ENCODE data around the gene NRARP.

NRARP gene

DNA sequence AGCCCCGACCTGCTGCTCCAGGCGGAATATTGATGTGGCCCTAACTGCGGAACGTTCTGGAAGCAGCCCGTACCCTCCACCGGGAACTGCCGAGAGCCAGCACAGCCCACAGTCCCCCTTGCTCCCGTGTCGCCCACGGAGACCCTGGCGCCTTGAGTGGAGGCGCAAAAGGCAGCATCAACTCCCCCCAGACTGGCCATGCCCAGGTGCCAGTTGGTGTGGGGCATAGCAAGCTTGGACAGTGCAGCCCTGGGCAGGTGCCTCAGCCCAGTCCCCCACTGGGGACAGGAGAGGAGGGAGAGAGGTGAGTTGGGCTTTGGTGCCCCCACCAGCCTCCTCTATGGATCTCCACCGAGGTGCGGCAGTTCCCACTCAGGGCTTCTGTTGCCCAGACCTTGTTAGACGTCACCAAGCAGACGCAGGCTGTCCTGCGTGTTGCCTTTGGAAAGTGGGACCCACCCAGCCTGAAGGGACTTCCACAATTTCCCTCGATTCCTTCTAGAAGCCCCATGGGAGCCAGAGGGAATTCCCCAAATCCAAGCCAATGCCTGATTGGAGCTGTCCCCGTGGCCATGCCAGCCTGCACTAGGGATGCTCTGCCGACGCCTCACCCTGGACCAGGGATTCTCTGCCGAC is 19.8 kb upstream of the NRARP start:
- DNase-seq (ENCODE audit: low spot score) = no peak

DNA sequence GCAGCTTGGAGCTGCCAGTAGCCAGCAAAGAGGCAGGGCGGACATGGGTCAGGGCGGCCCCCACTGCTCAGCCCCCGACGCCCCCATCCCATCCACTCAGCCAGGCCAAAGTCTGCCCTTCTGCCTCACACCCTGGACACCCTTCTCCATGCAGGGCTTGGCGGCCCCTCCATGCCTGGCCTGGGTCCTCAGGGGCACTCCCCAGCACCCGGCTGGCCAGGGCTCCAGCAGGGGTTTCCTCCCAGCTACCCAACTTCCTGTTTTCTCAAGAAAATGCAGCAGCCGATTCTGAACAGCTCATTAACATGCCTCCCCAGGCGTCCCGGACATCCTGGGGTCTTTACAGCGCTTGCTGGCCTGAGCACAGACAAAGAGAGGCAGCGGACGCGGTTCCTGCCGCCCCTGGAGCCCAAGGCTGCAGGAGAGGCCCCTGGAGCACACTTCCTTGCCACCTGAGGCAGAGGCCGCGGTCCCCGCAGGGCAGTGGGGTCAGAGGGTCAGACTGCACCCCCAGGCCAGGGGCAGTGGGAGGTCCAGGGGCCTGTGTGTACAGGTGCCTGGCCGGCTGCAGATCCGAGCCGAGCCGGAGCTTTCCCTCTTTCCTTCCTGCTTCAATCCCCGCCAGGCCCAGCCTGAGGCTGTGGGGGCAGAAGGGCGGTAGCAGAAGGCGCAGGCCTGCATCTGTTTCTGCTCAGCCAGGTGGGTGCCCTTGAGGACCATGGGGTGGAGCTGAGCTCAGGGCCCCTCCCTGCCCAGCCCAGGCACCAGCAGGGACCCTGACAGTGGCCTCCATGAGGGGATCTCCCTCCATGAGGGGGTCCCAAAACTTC is 18.7 kb upstream of the NRARP start:
- no peak for DNase-seq (ENCODE audit: low spot score)

DNA sequence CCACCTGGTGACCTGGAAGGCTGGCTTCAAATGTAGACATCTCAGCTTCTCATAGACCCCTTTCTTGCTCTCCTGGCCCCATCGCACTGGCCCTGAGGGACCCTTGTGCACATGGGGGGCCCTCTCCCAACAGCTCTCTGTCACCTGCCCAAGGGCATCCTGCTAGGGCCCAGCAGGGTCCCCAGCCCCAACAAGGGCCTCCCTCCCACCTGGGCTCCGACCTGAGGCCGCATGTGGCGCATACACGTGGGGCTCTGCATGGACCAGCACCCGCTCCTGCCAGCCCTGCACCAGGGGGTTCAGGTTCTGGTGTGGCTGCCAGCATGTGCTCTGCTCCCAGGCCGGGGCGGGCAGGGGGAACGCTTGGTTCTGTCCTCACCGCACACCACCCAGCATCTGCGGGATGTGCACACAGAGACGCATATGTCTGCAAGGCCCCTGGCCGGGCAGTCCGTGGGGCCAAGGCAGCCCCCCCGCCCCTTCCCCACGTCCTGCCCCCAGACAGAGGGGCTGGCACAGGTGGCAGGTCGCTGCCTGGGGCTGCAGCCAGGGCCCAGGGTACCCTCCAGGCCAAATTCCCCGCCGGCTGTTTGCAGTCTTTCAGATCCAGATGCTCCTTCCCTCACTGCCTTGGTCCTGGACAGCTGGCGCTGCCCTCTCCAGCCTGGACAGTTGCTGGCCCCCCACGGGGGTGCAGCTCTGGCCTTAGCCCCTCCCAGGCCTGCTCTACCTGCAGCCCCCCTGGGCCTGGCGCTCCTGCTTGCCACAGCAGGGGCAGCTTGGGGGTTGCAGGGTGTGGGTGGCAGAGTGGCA is 17.9 kb upstream of the NRARP start:
- no peak for DNase-seq (ENCODE audit: low spot score)

DNA sequence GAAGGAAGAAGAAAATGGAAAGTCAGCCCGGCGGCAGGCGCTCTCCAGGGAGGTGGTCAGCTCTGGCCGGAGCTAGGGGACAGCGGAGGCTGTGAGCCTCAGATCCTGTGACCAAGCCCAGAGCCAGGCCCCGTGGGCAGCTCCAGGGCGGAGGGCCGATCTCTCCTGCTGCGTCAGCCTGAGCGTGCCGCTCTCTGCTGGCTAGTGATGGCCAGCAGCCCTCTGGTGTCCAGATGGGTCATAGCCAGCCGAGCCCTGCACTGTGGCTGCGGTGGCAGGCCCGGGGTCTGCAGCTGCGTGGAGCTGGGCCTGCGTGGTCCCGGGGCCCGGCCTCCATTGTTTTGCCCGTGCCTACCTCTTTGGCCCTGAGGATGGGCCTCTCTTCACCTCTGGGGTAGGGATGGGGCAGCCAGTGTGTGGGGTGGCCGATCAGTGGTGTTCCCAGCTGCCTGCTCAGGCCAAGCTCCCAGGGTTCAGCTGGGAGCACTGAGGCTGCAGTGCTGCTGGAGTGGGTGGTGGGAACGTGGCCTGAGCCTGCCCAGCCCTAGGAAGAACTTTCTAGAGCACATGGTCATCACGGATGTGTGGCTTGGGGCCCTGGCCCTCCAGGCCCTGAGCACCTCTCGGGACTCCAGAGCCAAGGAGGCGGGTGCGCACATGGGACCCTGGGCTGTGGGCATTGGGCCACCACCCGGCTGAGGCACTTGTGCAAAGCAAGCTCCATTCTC is 17.1 kb upstream of the NRARP start:
- DNase-seq (ENCODE audit: low spot score) = no peak

DNA sequence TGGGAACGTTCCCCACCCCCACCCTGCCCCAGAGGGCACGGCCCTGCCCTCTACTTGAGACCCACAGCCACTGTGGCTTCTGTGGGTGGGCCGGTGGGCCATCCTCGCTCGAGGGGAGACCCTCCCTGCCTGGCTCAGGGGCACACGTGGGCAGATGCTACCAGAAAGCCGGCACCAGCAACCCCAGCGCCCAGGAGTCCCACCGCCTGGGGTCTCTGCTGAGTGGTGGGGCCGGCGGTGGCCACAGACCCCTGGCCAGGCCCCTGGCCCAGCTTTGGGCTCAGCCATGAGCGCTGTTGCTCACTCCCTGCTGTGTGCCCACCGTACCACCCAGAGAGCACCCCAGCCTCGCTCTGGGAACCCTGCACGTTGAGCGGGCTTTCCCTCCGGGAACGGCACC is 16.5 kb upstream of the NRARP start:
- DNase-seq (ENCODE audit: low spot score) = no peak

DNA sequence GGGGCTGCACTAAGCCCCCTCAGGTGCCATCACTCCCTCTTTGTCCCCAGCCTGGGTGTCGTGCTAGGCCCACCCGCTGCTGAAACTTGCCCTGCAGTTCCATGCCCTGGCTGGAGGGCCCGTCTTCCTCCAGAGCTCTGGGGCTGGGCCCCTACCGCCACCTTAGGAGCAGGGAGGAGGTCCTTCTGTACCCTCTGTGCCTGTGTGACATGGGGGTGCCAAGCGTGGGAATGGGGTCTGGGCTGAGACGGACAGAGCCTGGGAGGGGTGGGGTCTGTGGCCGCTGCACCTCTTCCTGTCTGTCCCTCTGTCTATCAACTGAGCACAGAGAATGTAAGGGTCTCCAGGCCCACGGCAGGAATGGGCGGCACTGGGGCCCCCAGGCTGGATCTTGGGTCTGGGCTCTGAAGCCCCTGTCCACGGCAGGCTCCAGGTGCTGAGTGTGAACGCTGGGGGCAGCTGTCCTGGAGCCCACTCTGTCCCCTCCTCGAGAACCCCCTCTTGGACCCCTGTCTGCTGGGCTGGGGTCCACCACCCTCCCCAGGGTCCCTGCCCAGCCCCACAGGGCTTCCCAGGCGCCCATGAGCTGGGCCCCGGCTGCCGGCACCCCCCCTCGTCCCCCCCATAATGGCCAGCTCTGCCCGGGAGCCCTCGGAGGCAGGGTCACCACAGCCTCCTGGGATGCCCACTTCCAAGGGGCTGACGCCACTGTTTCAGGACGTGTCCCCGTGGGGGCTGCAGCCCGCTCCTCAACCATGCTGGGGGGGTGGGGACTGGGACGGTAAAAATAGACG is 15.8 kb upstream of the NRARP start:
- no peak for DNase-seq (ENCODE audit: low spot score)

DNA sequence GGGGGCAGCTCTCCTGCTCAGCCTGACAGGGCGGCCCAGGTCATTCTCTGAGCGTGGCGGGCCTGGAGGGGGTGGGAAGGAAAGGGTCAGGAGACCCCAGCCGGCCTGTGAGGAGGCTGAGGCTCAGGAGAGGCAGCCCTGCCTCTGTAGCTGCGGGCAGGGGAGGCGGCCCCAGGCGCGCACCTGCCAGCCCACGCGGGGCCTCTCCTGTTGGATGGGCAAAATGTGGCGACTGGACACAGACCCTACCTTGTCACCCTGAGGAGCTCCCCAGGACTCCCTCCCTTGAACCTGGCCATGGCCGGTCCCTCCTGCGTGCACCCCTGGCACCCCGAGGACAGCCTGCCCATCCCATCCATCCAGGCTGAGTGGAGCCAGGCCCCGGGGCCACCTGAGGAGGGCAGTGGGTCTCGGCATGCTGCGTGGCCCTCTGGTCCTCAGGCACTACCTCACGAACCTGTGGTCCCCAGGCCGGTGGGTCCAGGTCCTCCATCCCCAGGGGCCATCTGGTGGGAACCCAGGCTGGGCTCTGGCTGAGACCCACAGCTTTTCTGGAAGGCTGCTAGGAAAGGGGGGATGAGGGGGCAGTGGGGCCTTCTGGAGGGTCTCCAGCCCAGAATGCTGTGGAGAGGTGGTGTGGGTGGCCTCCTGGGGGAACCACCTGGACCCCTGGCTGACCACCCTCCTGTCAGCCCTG is 15.1 kb upstream of the NRARP start:
- no peak for DNase-seq (ENCODE audit: low spot score)

DNA sequence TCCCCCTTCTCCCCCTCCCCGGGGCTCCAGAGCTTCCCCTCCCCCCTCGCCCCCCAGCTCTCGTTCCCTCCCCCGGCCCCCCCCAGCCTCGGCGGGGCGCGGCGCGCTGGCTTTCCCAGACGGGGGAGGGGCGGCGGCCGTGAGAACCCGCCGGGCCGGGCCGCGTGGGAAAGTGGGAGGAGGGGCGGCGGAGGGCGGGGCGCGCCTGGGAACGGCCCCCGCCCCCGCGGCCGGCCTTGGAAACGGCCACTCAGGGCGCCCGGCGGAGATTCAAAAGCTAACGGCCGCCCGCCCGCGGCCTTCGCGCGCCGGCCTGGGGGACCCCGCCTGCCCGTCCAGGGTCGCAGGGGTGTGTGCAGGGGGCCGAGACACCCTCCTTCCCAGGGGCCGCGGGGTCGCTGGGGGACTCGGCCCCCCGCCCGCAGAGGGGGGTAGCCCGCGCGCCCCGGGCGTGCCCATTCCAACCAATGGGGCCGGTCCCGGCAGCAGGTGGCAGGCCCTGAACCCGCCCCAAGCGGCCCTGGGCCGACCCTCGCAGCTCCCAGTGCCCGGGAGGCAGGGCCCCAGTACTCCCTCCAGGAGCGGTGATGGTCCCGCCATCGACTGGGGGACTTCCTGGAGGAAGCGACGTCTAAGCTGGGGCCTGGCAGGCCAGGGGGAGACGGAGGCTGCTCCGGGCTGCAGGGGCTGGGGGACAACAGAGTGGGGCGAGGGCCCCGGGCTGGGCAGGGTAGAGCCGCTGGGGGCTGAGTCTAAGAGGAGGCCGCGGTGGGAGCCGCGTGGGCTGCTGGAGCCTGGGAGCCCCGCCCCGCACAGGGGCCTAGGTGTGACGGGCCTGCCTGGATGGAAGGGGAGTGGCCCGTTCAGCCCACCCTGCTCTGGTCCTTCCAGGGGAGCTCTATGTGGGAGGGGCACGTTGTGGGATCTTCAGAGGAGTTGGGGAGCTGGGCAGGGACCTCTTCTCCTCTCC is 14.2 kb upstream of the NRARP start:
- no peak for DNase-seq (ENCODE audit: low spot score)

DNA sequence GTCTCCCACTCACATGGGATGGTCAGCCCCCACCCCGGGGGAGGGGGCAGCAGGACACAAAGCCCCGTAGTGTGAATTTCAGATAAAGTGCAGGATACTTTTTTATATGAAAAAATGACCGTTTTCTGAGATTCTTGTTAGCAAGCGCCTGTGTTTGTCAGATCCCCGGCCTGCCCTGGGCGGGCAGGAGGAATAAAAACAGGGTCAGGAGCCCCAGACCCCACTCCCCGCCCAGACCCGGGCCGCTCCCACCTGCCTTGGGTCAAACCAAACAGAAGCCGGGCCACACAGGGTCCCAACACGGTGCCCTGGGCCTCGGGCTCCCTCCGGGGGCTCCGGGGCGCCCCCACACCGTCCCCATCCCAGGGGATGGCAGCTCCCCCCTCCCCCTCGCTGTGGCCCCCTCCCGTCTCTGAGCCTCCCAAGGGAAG is 13.5 kb upstream of the NRARP start:
- no peak for DNase-seq (ENCODE audit: low spot score)

DNA sequence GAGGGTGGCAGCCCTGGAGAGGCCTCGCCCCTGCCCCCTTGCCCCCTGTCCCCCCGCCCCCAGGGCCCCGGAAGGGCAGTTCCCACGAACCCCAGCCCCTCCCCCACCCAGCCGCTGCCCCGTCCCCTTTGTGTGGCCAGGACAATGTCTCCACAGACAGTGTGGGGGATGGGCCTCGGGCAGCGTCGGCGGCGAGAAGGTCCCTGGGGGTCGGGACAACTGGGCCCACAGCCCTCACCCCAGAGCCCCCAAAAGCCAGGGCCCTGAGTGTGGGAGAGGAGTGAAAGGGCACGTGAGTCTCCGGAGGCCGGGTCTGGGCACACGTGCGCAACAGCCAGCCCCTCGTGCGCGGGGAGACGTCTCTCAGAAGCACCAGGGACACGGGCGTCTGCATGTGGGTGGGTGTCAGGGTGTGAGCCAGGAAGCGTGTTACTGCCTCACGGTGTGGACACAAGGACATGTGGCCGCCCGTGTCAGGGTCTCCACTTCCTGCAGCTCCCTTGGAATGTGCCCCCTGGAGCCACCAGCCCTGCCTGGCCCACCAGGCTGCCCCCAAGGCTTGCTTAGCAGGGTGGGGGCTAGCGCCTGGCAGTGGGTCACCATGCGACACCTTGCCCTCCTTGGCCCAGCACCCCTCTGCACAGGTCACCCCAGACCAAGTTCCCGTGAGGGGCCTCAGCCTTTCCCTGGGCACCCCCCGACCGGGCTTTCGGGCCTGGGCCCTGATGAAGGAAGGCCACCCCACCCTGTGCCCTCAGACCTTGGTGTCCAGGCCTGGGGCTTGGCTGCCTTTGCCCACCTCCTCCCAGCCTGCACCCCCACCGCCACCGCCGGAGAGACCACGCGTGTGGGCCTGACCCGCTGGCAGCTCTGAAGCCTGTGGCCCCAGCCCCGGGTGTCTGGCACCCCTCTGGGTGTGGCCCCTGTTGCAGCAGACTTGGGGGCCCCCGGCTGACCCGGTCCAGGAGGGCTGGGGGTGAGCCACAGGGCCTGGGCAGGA is 12.8 kb upstream of the NRARP start:
- DNase-seq (ENCODE audit: low spot score) = no peak

DNA sequence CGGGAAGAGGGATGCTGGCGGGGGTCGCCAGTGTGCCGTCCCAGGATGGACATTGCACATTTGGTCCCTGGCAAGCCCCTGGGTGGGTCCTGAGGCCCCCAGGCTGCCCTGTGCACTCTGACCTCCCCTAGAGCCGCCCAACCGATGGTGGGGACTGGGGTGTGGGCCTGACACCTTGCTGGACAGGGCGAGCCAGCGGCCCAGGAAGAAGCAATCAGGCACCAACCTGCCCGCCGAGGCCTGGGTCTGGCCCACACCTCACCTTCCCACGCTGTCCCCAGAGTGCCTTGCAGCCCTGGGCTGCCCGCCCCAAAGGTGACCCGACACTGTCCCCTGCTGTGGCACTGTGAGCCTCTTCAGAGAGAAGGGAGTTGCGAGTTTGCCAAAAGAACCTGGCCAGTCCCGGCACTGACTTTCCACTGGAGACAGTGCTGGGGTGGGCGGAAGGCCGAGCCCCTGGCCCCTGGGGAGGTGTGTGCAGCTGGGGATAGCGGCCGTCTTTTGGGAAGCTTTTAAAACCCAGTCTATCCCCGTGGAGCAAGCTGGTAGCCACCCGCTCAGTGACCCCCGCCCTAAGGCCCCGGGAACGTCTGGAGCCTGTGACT is 12.0 kb upstream of the NRARP start:
- DNase-seq (ENCODE audit: low spot score) = no peak

DNA sequence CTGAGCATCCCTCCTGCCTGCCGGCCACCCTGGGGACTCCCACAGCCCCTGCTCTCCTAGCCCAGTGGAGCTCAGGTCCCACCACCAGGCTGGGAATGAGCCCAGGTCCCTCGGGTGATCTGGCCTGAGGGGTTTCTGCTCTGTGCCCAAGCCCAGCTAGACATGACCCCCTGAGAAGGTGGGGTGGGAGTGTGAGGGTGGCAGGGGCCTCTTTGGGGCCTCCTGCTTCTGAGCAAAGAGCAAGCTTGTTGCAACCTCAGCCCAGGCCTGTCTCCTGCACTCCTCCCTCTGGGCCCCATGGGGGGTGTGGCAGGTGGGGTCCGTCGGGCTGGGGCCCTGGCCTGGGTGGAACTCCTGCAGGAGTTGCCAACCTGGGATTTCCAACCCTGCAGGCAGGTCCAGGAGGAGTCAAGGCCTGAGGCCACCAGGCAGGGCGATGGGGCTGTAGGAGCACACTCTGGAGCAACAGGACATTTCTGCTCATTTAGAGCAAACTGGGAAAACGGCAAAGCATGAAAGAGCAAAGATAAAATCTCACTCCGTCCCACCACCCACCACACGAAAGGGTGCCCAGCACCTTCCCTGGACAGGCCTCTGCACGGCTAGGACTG is 11.4 kb upstream of the NRARP start:
- DNase-seq (ENCODE audit: low spot score) = no peak

DNA sequence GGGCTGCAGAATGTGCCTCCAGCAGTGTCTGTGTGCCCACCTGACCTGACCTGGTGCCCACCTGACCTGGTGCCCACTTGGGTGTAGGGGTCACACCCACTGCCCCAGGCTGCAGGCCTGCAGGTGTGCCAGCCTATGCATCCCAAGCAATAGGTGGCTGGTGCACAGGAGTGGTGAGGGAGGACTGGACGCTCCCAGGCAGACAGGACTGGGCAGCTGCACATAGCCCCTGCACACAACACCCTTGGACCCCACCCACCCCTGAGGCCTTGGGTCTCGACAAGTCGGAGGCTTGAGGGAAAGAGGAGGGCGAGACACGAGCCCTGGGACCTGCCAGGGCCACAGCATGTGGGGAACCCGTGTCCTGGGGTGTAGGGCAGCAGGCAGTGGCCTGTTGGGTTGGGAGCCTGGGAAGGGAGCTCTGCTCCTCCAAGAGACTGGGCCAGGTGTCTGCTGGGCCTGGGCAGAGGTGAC is 10.8 kb upstream of the NRARP start:
- DNase-seq (ENCODE audit: low spot score) = no peak

DNA sequence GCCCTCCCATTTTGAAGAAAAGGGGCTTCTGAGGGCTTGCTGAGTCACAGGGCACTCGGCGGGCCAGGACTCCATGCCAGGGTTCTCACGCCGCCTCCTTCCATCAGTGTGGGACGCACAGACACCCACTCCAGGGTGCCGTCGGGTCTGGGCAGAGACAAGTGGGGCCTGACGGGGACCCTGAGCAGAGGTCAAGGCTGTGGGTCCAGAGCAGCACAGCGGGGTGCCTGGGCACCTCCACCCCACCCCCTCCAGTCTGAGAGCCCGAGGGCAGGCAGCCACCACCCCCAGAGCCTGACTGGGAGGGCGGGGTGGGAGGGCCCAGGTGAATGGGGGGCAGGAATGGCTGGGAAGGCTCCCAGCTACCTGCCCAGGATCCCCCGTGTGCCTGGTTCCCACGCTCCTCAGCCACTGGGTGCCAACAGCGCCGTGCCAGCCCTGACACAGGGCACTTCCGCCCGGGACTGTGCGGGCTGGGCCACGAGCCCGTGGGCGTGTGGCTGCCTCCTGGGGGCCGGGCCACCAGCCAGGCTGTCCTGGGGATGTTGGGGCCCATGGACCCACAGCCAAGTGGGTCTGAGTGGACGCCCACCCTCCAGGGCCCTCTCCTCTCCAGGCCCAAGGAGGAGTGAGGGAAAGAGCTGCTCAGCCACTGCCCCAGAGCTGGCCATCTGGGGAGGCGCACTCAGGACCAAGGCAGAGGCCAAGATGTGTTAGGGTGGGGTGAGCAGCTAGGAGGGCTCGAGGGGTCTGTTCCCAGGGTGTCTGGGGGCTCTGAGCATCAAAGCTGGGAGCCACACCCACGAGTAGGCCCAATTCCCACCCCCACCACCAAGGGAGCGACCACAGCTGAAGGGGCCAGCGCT is 10.1 kb upstream of the NRARP start:
- DNase-seq (ENCODE audit: low spot score) = no peak

DNA sequence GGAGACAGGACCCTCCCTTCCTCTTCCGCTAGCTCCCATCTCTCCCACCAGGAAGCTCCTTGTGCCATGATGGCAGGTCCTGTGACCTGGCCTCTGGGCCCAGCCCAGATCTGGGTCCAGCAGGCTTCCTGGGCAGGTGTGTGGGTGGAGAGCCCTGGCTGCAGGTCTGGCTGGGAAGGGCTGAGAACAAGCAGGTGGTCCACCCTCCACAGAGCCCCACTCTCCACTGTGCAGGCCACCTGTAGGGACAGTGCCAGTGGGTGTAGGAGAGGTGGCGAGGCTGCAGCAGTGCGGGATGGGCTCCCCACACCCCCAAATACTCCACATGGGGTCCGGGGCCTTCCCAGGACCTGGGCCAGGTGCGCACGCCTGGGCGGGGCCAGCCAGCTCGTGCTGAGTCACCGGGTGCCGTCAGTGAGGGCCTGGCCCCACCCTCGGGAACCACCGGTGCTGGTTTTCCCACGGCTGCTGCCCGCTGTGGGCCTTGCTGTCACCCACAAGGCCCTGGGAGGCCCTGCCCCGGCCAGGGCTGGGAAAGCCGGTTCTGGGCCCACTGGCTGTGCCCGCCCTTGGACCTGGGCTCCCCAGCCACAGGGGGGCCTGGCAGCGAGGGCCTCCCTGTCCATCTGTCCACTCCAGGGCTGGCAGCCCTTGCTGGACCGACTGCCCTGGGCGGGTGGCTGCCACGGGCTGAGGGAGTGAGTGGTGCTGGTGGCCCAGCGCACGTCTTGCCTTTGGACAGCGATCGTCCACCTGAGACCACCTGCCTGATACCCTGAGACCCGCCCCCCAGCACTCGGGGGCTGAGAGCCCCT is 9.3 kb upstream of the NRARP start:
- peak; percentile 94 for DNase-seq (ENCODE audit: low spot score)

Measured in SW480 (cell line).